Testis (tissue), 3 donors: Measurements from ENCODE around the gene RSAD1. TPM values are rescaled to one million over a fixed set of nuclear protein-coding genes. Genes with fewer than 3 reads are reported as not detected.

Experiments
- DNase-seq: peaks from one replicate; pipeline ENCODE4 v3.0.0-alpha.2; 2019
- H3K27ac ChIP-seq, 2 donors: fragments of 200-600 bp; sonication (generic); one replicate each; pipeline ENCODE4 v1.5.1; 2019
- H3K27me3 ChIP-seq: fragments of 200-600 bp; sonication (generic); one replicate; pipeline ENCODE4 v1.5.1; 2019
- H3K36me3 ChIP-seq: fragments of 200-600 bp; sonication (generic); one replicate; pipeline ENCODE4 v1.5.1; 2017; ENCODE audit warnings: low read depth; ENCODE audit errors: missing control alignments
- H3K4me1 ChIP-seq: fragments of 200-600 bp; sonication (generic); one replicate; pipeline ENCODE4 v1.5.1; 2019
- H3K4me3 ChIP-seq, 2 donors: fragments of 200-600 bp; sonication (generic); one replicate each; pipeline ENCODE4 v1.5.1; 2017 to 2019
- H3K9me3 ChIP-seq: fragments of 200-600 bp; sonication (generic); one replicate; pipeline ENCODE4 v1.5.1; 2017
- CTCF ChIP-seq, 3 experiments: fragments of 450-650 bp in 2 of 3; fragments of 200-600 bp in 1 of 3; sonication (generic) in 1 of 3; IDR thresholded peaks; one replicate each; pipeline ENCODE4 v1.5.1; 2016 to 2019; ENCODE audit warnings: antibody characterized with exemption in 3 of 3, mild to moderate bottlenecking in 2 of 3, moderate library complexity in 1 of 3
- POLR2A ChIP-seq: fragments of 450-650 bp; IDR thresholded peaks from one replicate; pipeline ENCODE4 v1.6.1; 2017; ENCODE audit warnings: antibody characterized with exemption, mild to moderate bottlenecking, moderate library complexity
- WGBS, 2 donors: methylation state at CpG; one replicate each; pipeline ENCODE4 v1.1.5; 2018; 5-methylcytosine and 5-hydroxymethylcytosine counted together
- intact Hi-C: fragments of 100-400 bp; cut with DNase I; formaldehyde crosslinking; loops from one replicate; pipeline ENCODE4 v1.15.1; 2023; ENCODE audit warnings: low total_unique reads
- polyA plus RNA-seq: library from polyadenylated mRNA; stranded (reverse); fragments of 350-450 nt; fragmentation: Illumina TruSeq; extraction: RNeasy Lipid Tissue Mini Kit (QIAGEN cat#74804); gene quantifications from one replicate; pipeline ENCODE4 v1.2.3, GENCODE V29; 2014; ENCODE audit warnings: low read depth, low replicate concordance; ENCODE audit not compliant: insufficient read depth
- total RNA-seq, 2 donors: library from RNA; depleted of rRNA; stranded (reverse); fragments of >200 nt; gene quantifications; one replicate each; pipeline ENCODE4 v1.2.3, GENCODE V29; 2016

Gene RSAD1
- total and polyA plus RNA-seq, 3 donors from 2014 or later, result 25.3 to 38.0 (median 35.7) TPM

- Histone ChIP-seq H3K36me3 (no peaks in the 10 kb centered on the region), H3K4me1 (peaks cover 28% of the 10 kb centered on the region), H3K4me3 (peak within 1 kb of the TSS; percentile 66 to 69), H3K27ac (peak within 1 kb of the TSS; percentile 88 to 94), H3K9me3 (no peaks in the 10 kb centered on the region), H3K27me3 (no peaks in the 10 kb centered on the region)
- 20 to 52% methylated on average over 13 to 50 of the region's 66 CpGs for whole genome bisulfite sequencing, 2 donors
- no peak for TF ChIP-seq POLR2A
- TF ChIP-seq CTCF (IDR thresholded peaks at IDR 0.05), result peak in 1 of 3 experiments; percentile 9
- intact Hi-C loops, result no loop called here
- DNase-seq, result peak; percentile 92
Measured at GRCh38 chr17:50507871-50508572, 29.4 kb downstream of the RSAD1 start, which contains the start of gene MYCBPAP. Gene MYCBPAP, plus strand, starts transcription at chr17:50508439. Its CDS starts 236 bp downstream, at chr17:50508675.

DNA sequence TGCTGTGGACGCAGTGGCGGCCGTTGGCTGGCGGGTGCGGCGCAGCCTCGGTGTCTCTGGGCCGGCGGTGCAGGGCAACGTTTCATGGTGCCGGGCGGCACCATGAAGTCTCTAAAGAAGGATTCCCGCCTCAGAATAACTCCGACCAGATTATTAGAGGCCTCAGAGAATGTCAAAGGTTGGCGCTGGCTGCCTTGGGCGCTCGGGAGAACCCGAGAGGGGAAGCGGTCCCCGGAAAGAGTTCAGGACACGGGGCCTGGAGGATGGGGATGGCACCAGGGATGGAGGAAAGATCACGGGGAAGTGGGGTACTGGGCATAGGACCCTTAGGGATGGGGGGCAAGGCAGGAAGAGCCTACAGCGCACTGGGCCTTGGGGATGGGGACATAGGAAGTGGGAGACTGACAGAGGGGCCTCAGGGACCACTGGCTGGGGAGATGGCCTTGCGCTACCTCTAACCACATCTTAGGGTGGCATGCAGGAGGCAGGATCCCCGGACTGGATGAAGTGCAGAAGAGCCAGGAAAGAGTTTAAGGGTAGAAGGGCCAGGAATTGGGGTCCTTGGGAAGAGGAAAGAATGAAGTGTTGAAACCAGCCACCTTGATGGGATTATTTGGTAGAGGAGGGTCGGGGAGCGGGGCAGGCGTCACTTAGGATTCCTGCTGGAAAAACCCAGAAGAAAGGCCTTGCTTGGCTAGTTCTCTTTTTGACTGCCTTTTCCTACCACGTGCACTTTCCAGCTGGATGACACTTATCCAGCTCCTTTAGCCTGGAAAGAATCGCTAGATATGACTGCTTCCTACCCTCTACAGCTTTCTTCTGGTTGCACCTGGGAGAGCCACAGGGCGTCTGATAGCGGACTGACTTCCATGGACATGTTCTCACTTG, 30.2 kb downstream of the RSAD1 start:
- DNase-seq, result no peak

GRCh38 chr17:50511058-50511457, 32.4 kb downstream of the RSAD1 start:
- Histone ChIP-seq H3K27ac (peak overlapping the region; percentile 72 to 74), H3K36me3 (no peaks in the 10 kb centered on the region), H3K27me3 (no peaks in the 10 kb centered on the region), H3K9me3 (no peaks in the 10 kb centered on the region), H3K4me1 (peaks cover 54% of the 10 kb centered on the region), H3K4me3 (no peak overlapping the region)
- no peak for DNase-seq
- TF ChIP-seq POLR2A (no peak), CTCF (IDR thresholded peaks at IDR 0.05) (no peak)
- intact Hi-C loops, result no loop called here
- WGBS, 2 donors, result 29 to 34% methylated on average over 3 of the region's 3 CpGs

More for the DNA sequence above, 30.2 kb downstream of the RSAD1 start:
- peaks cover 34% of the 10 kb centered on the region for H3K4me1 ChIP-seq
- H3K27ac ChIP-seq, result peak overlapping the region; percentile 88 to 94
- H3K4me3 ChIP-seq, result peak overlapping the region; percentile 66 to 69
- no peak for TF ChIP-seq CTCF (IDR thresholded peaks at IDR 0.05)
- TF ChIP-seq POLR2A, result no peak
- H3K9me3 ChIP-seq, result no peaks in the 10 kb centered on the region
- H3K36me3 ChIP-seq, result no peaks in the 10 kb centered on the region
- H3K27me3 ChIP-seq, result no peaks in the 10 kb centered on the region
- intact Hi-C loops, result no loop called here
- WGBS, 2 donors, result 38 to 57% methylated on average over 26 to 32 of the region's 32 CpGs

GRCh38 chr17:50513495-50513894, 34.8 kb downstream of the RSAD1 start:
- 30 to 38% methylated on average over 4 of the region's 4 CpGs for WGBS, 2 donors
- Histone ChIP-seq H3K27ac (peak overlapping the region in 1 of 2 donors; percentile 70), H3K4me3 (no peak overlapping the region), H3K27me3 (no peaks in the 10 kb centered on the region), H3K4me1 (peaks cover 56% of the 10 kb centered on the region), H3K36me3 (no peaks in the 10 kb centered on the region), H3K9me3 (no peaks in the 10 kb centered on the region)
- TF ChIP-seq CTCF (IDR thresholded peaks at IDR 0.05) (no peak), POLR2A (no peak)
- DNase-seq, result no peak
- intact Hi-C loops, result no loop called here
